Germinal center (tissue), 1 donor: ENCODE data around the gene MTHFS.

Experiments used
- DNase-seq: peaks from one replicate; pipeline ENCODE4 v3.0.0; 2012; ENCODE audit warnings: mixed read lengths, low spot score

The MTHFS gene

DNA sequence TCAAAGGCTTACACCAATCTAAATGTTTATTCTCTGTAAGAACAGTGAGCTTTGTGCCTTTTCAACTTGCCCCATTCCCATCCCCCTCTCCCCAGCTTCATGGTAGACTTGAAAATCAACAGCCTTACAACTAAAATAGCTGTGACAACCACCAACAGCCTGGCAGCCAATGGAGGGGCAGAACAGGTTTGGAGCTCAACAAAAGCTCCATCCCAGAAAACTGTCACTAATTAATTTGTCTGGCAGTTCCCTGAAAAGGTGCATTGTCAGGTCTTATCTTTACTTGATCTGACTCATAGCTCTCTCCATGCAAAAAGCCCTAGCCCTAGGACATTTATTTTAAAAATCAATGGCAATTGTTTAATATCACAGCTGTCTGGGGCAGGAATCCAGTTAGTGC lies 22.6 kb downstream of the MTHFS start:
- no peak for DNase-seq

DNA sequence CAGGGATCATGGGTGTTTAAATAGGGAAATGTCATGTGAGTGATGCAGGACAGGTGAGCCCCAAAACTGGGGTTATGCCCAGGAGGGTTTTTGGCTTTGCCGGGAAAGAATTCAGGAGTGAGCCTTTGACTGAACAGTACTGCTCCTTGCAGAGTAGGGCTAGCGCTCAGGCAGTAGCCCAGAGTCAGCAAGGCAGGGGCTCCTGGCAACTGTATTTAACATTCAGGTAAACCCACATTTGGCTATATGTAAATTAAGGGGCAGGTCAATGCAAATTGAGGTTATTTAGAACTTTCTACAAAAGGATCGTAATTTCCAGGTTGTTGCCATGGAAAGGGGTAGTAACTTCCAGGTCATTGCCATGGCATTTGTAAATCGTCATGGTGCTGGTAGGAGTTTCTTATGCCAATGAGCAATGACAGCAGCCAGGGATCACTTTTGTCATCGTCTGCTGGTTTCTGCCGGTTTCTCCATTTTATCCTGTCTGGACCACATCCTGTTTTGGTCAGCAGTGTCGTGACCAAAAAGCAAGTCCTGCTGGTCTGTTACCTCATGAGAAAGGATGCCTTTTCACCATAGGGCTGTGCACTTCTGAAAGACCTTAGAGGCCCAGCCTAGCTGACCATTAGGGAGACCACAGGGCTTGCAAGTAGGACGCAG lies 24.3 kb downstream of the MTHFS start:
- no peak for DNase-seq

DNA sequence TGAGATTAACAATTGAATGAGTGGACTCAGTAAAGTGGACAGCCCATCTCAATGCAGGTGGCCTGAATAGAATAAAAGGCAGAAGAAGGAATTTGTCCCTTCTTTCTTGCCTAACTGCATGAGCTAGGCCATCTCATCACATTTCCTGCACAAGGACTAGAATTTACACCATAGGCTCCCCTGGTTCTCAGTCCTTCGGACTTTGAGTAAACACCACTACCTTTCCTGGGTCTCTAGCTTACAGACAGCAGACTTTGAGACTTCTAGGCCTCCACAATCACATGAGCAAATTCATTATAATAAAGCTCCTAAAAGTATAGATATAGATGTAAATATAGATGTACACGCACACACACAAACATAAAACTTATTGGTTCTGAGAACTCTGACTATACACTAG lies 28.3 kb downstream of the MTHFS start:
- DNase-seq = no peak

DNA sequence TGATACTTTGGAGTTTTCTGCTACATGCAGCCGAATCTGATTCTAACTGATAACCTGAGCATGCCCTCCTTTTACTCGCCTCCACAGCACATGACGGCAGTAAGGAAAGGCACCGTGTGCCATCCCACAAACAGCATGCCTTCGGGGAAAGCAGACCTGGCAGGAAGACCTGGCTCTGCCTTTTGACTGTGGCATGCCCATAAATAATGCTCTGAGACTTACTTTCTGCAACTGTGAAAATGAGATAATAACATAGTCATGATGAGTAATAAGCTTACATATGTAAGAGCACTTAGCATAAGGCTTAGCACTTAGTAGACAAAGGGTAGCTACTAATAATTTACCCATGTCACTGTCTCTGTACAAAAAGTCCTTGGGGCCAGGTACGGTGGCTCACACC lies 32.9 kb downstream of the MTHFS start:
- no peak for DNase-seq

DNA sequence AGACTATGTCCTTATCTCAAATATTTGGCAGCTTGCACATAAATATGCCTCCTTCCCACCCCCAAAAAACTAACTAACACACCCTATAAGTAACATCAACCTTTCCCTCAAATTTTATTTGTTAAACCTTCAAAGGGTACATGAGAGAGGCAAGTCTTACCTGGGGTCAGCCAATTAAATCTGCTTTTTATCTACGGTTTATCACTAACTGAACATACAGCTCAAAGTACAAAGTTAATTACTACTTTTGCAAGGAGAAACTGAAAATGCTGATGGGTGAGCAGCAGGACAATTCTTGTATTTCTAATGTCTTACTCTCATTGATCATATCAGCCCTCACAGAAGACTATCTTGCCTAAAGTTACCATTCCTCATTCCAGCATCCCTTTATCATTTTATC lies 34.6 kb downstream of the MTHFS start:
- DNase-seq = no peak

DNA sequence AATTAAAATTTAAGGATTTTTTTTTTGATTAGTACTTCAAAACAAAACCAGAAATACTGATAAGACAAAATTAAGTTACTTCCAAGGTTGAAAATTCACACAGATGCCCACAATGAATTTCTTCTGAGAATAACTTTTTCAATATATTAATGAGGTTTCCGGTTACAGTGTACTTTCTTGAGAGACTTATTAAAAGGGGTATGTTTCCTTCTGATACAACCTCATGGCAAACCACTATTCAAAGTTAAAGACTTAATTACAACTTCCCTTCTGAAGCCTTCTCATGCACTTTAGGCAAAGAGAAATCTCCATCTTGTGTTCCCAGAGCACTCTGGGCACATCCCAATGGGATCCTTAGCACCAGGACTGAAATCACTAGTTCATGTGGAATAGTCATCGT lies 36.2 kb downstream of the MTHFS start:
- DNase-seq = no peak

DNA sequence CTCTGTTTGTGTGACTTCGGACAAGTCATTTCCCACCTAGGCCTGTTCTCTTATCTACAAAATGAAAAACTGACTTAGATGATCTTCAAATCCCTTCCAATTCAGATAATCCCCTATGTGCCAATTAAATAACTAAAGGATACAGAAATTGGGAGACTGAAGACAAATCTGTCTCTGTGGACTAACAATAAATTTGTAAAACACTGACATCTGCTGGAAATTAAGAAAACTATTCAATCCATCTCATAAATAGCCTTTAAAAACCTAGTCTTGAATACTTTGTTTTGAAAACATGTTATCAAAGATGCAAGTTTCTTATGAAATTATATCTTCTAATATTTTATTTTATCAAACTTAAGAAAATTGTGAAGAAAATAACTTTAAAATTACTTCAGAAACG lies 38.3 kb downstream of the MTHFS start:
- no peak for DNase-seq

DNA sequence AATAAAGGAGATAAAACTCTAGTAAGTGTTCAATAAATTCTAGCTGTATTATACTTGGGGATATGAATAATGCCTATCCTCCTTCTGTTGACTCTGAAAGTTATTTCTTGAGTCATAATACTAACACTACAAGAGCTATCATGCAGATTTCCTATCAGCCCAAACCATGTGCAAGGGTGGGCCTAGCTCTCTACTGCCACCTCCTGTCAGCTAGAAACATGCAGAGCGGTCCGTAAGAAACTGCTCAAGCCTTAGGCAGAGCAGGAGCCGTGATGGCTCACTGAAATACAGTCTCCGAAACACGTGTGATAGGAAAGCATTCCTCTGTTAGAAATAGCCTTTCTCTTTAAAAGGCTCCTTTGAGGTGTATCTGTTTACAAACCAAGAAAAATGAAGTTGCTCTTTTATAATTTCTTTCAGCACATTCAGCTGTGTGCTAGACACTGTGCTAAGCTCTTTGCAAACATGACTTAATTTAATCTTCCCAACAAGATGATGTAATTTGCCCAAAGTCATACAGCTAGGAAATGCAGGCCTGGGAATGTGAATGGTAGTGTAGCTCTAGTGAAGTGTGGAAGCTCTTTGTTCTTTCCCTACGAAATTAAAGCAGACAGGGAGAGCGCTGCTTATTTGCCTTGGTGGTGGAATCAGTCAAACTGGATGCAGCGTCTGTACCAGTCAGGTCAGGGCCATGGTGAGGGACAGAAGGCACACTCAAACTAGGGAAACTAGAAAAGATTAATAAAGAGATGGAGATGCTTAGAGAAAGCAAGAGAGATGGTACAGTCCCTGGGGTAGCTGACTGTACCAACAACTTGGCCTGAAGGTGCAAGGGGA lies 43.1 kb downstream of the MTHFS start:
- DNase-seq = peak; percentile 60

DNA sequence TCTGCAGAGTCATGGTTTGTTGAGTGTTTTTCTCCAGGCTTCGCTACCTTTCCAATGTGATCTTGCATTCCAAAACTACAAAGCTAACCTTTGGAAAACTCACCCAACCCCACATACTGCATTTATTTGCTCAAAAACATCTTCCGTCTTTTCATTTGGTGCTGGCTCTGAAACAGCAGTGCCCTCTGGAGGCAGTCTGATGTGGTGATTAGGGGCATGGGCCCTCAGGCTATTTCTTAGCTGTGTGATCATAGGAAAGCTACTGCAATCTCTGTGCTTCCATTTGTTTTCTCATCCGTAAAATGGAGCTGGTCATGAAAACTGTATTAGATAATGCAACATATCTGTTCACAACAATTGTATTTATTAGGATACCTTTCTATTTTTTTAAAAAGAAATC lies 47.0 kb downstream of the MTHFS start:
- no peak for DNase-seq

DNA sequence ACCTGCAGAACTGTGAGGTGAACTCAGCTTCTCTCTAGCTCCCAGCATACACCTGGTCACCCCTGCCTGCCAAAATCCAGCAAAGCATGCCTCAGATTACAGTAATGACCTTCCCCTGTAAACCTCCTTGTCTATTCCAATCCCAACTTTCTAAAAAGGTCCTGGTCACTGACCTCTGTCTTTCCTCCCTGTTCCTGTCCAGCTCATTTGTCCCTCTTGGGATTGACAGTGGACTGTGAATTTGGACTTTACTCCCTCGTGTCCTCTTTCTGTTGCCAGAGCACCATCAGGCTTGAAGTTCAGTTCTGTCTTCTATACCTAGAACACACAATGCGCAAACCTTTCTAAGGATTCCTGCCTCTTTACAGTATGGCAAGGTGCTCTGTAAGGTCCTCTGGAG lies 50.3 kb downstream of the MTHFS start:
- no peak for DNase-seq

DNA sequence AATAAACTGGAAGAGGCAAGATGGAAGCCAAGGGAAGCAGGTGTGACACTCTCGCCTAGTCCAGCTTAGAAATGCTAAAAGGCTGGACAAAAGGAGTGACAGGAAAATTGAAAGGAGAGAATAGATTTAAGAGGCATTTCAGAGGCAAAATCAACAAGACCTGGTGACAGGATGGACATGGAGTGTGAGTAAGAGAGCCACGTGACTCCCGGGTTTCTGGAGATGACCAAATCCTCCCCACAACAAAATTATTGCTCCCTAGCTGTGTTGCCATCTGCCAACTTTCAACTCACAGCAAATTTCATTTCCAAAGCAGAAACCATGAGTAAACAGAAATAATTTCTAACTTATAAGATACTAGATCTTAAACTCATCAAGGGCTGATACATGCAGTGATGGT lies 52.6 kb downstream of the MTHFS start:
- DNase-seq = no peak

DNA sequence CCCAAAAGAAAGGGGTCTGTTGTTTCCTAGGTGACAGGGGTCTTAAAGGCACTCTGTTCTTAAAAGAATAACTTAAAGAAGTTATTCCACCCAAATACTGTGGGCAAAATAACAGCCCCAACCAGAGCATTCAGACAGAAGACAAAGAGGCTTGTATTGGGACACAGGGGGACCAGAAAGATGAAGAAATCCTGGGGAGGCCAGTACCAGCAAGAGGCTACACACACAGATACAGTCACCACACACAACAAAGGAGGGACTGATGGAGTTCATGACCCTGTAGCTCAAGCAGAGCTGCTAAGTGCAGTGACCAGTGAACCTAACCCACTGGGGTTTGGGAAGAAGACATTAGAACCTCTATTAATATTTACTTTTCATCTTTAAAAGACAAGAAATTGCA lies 59.0 kb downstream of the MTHFS start:
- no peak for DNase-seq

DNA sequence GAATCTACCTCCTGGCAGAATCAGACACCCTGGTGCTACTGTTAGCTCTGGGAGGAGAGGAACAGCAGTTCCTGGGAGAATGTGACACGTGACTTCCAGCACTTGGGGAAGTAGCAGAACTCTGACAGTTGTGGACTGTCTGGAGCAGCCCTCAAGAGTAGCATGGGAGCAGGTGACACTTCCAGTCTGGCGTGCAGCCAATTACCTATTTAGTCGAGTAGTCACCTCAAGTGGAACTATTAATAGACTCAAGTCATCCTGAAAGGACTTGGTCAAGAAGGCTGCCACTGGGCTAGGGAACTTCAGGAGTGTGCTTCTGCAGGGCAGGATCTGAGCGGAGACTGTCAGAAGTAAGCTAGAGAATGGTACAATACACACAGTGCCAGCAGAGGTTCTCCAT lies 62.3 kb downstream of the MTHFS start:
- no peak for DNase-seq

DNA sequence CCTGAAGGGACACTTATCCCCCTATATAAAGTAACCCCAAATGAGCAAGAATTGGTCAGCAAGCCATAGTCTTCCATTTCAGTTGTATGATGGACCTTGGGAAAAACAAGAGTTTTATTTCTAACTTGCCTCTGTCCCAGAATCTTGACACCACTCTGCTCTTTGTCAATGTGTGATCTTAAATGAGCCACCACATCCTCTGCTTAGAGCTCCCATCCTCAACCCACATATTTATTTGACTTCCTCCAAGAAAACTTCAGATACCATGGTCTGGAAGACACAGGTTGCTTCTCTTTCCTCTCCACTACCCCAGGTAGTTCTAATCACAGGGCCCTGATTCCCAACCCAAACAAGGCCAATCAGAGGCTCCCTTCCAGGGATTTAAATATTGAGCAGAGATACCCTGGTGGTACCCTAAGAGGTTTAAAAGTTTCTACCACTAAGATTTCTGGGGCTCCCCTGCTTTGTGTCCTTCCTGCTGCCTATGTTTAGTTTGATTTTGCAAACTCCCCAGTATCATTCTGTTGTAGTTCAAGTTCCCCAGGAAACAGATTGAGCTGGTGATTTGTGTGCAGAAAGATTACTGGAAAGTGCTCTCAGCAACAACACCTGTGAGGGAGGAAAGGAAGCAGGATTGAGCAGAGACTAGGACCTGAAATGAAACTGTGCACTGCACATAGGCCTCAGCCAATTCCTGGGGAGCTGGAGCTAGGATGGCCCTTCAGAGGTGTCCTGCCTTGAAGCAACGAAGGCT lies 64.3 kb downstream of the MTHFS start:
- DNase-seq = no peak

DNA sequence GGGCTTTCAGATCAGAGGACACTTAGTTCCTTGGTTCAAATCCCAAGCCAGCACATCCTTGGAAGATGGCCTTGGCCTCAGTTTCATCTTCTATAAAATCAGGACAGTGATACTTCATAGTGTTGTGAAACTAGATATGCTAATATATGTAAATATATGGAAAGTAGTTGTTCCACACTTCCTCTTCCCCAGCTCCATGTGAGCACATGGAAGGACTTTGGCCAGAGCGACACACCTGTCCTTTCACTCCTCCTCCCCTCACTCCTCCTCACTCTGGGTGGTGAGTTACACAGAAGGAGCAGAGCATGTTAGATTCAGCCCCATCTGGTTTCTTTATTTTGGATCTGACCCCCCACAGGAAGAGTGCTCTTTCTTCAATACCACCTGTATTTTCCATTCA lies 65.2 kb downstream of the MTHFS start:
- no peak for DNase-seq

DNA sequence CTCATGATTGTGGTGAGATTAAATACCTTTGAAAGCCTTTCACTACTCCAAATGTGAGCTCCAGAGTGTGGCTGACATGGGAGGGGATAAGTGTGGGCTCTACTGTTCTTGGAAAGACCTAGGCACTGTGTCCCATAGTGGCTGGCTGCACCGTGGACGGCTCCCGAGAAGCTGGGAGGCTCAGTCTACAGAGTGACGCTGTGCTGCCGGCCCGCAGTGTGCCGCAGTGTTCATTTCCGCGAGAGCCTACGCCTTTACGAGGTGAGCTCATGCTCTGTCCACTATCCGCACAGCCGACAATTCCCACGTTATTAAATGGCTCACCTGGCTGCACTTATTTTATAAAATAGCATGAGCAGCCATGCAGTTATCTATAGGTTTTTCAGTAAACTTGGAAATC lies 66.9 kb downstream of the MTHFS start:
- no peak for DNase-seq

DNA sequence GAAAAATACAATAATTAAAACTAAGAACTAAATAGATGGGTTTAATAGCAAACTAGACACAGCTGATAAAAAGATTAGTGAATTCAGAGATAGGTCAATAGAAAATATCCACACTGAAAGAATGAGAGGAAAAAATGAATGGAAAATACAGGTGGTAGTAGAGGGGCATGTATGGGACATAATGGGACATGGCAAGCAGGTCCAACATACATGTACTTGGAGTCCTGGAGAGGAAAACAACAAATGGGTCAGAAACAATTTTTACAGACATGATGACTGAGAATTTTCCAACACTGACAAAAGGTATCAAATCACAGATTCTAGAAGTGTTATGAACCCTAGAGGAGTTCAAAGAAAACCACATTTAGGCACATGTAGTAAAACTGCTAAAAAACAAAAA lies 68.4 kb downstream of the MTHFS start:
- DNase-seq = no peak

DNA sequence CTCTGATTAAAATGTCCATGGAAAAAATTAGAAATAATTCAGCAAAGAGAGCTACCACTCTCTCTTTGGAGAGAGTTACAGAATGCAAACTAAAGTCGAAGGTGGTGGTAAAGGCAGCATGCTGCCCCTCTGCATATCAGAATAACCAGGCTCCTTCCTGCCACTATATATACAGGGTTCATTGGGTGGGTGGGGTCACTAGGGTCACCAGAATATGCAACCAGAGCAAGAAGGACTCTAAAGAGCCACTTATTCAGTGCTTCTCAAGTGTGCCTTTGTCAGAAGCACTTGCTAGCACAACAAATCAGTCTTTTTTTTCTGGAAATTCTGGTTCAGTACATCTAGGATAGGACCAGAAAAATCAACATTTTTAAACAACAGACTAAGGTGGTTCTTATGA lies 70.0 kb downstream of the MTHFS start:
- DNase-seq = no peak

DNA sequence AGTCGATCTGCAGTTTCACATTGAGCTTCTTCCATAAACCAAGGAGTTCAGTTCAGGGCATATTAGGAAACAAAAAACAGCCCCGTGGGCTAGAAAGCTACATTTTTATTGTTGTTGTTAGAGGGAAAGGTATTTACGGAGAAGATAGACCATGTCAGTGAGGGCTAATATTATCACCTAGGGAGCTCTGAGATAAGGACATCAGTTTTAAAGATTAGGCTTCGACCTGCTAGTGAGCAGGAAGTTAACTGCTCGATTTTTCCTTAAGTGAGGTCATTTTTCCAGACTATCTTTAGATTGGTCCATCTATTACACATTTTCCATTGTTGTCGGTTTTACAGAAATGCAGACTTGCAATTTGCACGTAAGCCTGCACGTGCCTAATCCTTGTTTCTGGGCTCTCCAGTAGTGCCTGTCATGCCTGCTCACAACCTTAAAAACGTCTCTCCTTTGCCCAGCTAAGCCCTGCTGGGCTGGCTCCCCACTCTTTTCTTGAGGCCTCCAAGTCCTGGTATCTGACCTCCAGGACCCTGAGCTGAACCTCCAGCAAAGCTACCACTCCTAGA lies 72.6 kb downstream of the MTHFS start:
- DNase-seq = no peak

DNA sequence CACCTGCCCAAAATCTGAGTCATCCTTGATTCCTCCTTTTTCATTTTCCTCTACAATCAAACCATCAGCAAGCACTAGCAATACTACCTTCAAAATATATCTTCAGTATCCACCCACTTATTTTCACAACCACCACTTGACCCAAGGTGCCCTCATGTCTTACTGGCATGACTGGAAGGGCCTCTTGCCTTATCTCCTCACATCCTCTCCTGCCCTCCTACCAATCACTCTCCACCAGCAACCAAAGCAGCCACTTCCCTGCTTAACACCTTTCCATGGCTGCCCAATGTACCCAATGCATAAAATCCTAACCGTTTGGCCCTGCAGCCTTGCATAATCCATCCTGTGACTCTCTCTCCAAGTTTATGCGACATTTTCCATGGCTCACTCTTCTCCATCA lies 76.0 kb downstream of the MTHFS start:
- DNase-seq = no peak

DNA sequence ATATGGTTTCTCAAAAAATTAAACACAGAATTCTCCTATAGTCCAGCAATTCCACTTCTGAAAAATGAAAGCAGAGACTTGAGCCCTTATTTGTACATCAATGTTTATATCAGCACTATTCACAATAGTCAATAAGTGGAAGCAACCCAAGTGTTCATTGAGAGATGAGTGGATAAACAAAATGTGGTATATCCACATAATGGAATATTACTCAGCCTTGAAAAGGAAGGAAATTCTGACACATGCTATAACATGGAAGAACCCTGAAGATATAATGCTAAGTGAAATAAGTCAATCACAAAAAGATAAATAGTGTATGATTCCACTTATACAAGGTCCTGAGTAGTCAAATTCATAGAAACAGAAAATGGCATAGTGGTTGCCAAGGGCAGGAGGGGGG lies 76.6 kb downstream of the MTHFS start:
- no peak for DNase-seq

DNA sequence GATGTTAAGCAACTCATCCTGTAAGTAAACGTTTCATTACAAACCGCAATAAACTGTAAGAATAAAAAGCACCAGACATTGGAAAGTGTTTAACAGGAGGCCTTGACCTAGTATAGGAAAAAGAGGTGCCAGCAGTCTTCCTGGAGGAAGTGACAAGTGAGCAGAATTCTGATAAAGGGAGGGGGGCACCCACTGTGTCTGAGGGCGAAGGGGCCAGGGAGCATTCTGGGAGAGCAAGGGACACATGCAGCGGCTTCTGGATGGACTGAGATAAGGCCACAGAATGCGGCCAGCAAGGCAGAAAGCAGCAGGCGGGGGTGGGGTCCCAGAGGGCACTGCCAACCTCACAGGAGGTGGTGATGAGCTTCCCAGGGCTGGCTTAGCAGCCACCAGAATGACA lies 80.2 kb downstream of the MTHFS start:
- no peak for DNase-seq

DNA sequence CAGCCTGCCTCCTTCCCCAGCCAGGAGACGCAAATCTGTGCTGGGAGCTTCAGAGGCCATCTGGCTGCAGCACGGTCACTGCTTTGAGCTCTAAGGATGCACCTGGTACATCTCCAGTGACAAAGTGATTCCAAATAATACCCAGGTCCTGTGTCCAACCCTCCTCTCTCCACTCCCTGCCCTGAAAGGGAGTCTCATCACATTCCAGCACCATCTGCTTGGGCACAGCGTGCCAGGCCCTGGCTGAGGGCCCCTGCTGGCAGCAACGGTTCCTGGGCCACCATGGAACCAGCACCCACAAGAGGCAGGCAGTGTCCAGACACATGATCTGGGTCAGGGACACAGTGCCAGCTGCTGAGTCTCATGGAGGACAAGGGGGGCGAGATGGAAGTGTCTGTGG lies 81.3 kb downstream of the MTHFS start:
- no peak for DNase-seq
